WTC11 (cell line): ENCODE results near the gene ZNHIT2. TPM values are rescaled to one million over a fixed set of nuclear protein-coding genes. Genes with fewer than 3 reads are reported as not detected.
A peak's percentile ranks its signal among the peaks of the same experiment; 100 is the strongest.

Experiments used
- ATAC-seq: fragments of 200-7000 bp; cut with Tn5 transposase; 2 replicates; pipeline ENCODE4 v1.10.0; 2021; ENCODE audit warnings: mild to moderate bottlenecking, moderate library complexity
- CTCF ChIA-PET: fragments of 300-600 bp; sonication (Branson Sonifier 250); formaldehyde crosslinking; loops from one replicate; lab custom pipeline; 2021; ENCODE audit warnings: antibody characterized with exemption; lab: Charles Lee
- POLR2A ChIA-PET: fragments of 350-600 bp; sonication (Branson Sonifier 250); formaldehyde crosslinking; loops from one replicate; lab custom pipeline; 2021; ENCODE audit warnings: antibody characterized with exemption; lab: Charles Lee
- DNase-seq: peaks from one replicate; pipeline ENCODE4 v3.0.0; 2021; ENCODE audit warnings: low spot score
- H3K27ac Mint-ChIP-seq: 2 replicates; pipeline ENCODE4 v1.8.0; 2021; ENCODE audit warnings: mixed read lengths
- H3K27me3 Mint-ChIP-seq: 2 replicates; pipeline ENCODE4 v1.8.0; 2021; ENCODE audit warnings: low read depth, mild to moderate bottlenecking, moderate library complexity, mixed read lengths
- H3K36me3 Mint-ChIP-seq: 2 replicates; pipeline ENCODE4 v1.8.0; 2021; ENCODE audit warnings: mixed read lengths
- H3K4me1 Mint-ChIP-seq: 2 replicates; pipeline ENCODE4 v1.8.0; 2022; ENCODE audit warnings: mixed read lengths
- H3K4me3 Mint-ChIP-seq: 2 replicates; pipeline ENCODE4 v1.8.0; 2021; ENCODE audit warnings: mild to moderate bottlenecking, moderate library complexity, mixed read lengths
- H3K9me3 Mint-ChIP-seq: 2 replicates; pipeline ENCODE4 v1.8.0; 2021; ENCODE audit warnings: mixed read lengths
- AFF4 ChIP-seq: sonication (generic); formaldehyde crosslinking; IDR thresholded peaks from 2 replicates; pipeline ENCODE4 v1.8.1; 2023; ENCODE audit warnings: mild to moderate bottlenecking, missing genetic modification reagents, borderline replicate concordance
- AR ChIP-seq: fragments of 250-450 bp; sonication (Bioruptor Pico); IDR thresholded peaks from 2 replicates; pipeline ENCODE4 v1.9.0; 2021; ENCODE audit warnings: mild to moderate bottlenecking
- CDX4 ChIP-seq: fragments of 250-450 bp; sonication (Bioruptor Pico); IDR thresholded peaks from 2 replicates; pipeline ENCODE4 v1.9.0; 2021; ENCODE audit warnings: moderate library complexity, mild to moderate bottlenecking, inconsistent platforms, borderline replicate concordance
- CREM ChIP-seq: sonication (generic); formaldehyde crosslinking; IDR thresholded peaks from 2 replicates; pipeline ENCODE4 v1.8.1; 2022; ENCODE audit warnings: mild to moderate bottlenecking, missing genetic modification reagents, moderate library complexity
- E2F1 ChIP-seq: sonication (generic); formaldehyde crosslinking; IDR thresholded peaks from 2 replicates; pipeline ENCODE4 v1.8.0; 2022; ENCODE audit warnings: mild to moderate bottlenecking, missing genetic modification reagents
- E2F4 ChIP-seq: sonication (generic); formaldehyde crosslinking; IDR thresholded peaks from 2 replicates; pipeline ENCODE4 v1.8.1; 2022; ENCODE audit warnings: low read depth, mild to moderate bottlenecking, moderate library complexity, missing genetic modification reagents, borderline replicate concordance
- FOXJ3 ChIP-seq: sonication (generic); formaldehyde crosslinking; IDR thresholded peaks from 2 replicates; pipeline ENCODE4 v1.9.0; 2021; ENCODE audit warnings: missing genetic modification reagents, mild to moderate bottlenecking, borderline replicate concordance
- HMGXB4 ChIP-seq: sonication (generic); formaldehyde crosslinking; IDR thresholded peaks from 2 replicates; pipeline ENCODE4 v1.8.1; 2023; ENCODE audit warnings: mild to moderate bottlenecking, moderate library complexity, missing genetic modification reagents
- IRF1 ChIP-seq: sonication (generic); formaldehyde crosslinking; IDR thresholded peaks from 2 replicates; pipeline ENCODE4 v1.8.0; 2023; ENCODE audit warnings: missing genetic modification reagents
- MLX ChIP-seq: sonication (generic); formaldehyde crosslinking; IDR thresholded peaks from 2 replicates; pipeline ENCODE4 v1.8.1; 2023; ENCODE audit warnings: mild to moderate bottlenecking, missing genetic modification reagents, moderate library complexity
- NFYB ChIP-seq: sonication (generic); formaldehyde crosslinking; conservative IDR thresholded peaks from 2 replicates; pipeline ENCODE4 v1.8.0; 2022; ENCODE audit warnings: low read depth, missing genetic modification reagents
- PREB ChIP-seq: sonication (generic); formaldehyde crosslinking; IDR thresholded peaks from 2 replicates; pipeline ENCODE4 v1.8.1; 2022; ENCODE audit warnings: mild to moderate bottlenecking, missing genetic modification reagents, moderate library complexity, borderline replicate concordance
- PRRX2 ChIP-seq: fragments of 250-450 bp; sonication (Bioruptor Pico); IDR thresholded peaks from 2 replicates; pipeline ENCODE4 v1.8.0; 2021; ENCODE audit warnings: mild to moderate bottlenecking
- SMAD3 ChIP-seq: sonication (generic); formaldehyde crosslinking; IDR thresholded peaks from 2 replicates; pipeline ENCODE4 v1.8.0; 2022; ENCODE audit warnings: missing genetic modification reagents, mild to moderate bottlenecking, borderline replicate concordance
- USF1 ChIP-seq: sonication (generic); formaldehyde crosslinking; IDR thresholded peaks from 2 replicates; pipeline ENCODE4 v1.8.0; 2022; ENCODE audit warnings: mild to moderate bottlenecking, missing genetic modification reagents
- ZNF138 ChIP-seq: sonication (generic); formaldehyde crosslinking; conservative IDR thresholded peaks from 2 replicates; pipeline ENCODE4 v1.8.1; 2022; ENCODE audit warnings: mild to moderate bottlenecking, moderate library complexity, missing genetic modification reagents
- ZNF219 ChIP-seq: sonication (generic); formaldehyde crosslinking; IDR thresholded peaks from 2 replicates; pipeline ENCODE4 v1.8.0; 2023; ENCODE audit warnings: missing genetic modification reagents, mild to moderate bottlenecking, borderline replicate concordance
- ZNF317 ChIP-seq: sonication (generic); formaldehyde crosslinking; IDR thresholded peaks from 2 replicates; pipeline ENCODE4 v1.8.1; 2023; ENCODE audit warnings: low read depth, mild to moderate bottlenecking, moderate library complexity, missing genetic modification reagents, borderline replicate concordance
- ZNF396 ChIP-seq: fragments of 250-450 bp; sonication (Bioruptor Pico); IDR thresholded peaks from 2 replicates; pipeline ENCODE4 v1.8.0; 2021; ENCODE audit warnings: mild to moderate bottlenecking, moderate library complexity, borderline replicate concordance
- total RNA-seq: library from RNA; stranded (reverse); gene quantifications from 3 replicates; pipeline ENCODE4 v1.2.3, GENCODE V29; 2021

Gene ZNHIT2
- total RNA-seq, 1 experiment from 2014 or later, result 16.7 TPM

GRCh38 chr11:65083834-65084597, 33.5 kb downstream of the ZNHIT2 start, which contains the start of the genes CDCA5 and ZFPL1:
Gene CDCA5, minus strand, starts transcription at chr11:65084040. Its CDS starts 62 bp downstream, at chr11:65083978.
Gene ZFPL1, plus strand, starts transcription at chr11:65084222. Its CDS starts 477 bp downstream, at chr11:65084699.
- ChIA-PET CTCF (interaction anchor here (1.3 to 1.4 kb wide), 2 partner anchors 26 to 71 kb away, joined by 3 to 6 read pairs; no protein-coding TSS in a partner anchor), POLR2A (interaction anchor here (0.6 kb wide), 2 partner anchors 136 to 160 kb away, joined by 3 read pairs; no protein-coding TSS in a partner anchor)
- H3K27ac Mint-ChIP-seq, result peak within 1 kb of the TSS; percentile 99
- peaks cover 31% of the 10 kb centered on the region for H3K36me3 Mint-ChIP-seq
- DNase-seq (peak; percentile 96), ATAC-seq (peak; percentile 81)
- no peaks in the 10 kb centered on the region for H3K27me3 Mint-ChIP-seq
- no peaks in the 10 kb centered on the region for H3K9me3 Mint-ChIP-seq
- peaks cover 10% of the 10 kb centered on the region for H3K4me1 Mint-ChIP-seq
- H3K4me3 Mint-ChIP-seq, result peak within 1 kb of the TSS; percentile 94
- TF ChIP-seq MLX (CRISPR knock-in tag) (no peak), ZNF219 (CRISPR knock-in tag) (peak; percentile 56; the same call in 1 of the 2 replicates), PREB (no peak), ZNF317 (CRISPR knock-in tag) (no peak), AR (CRISPR knock-in tag) (no peak), NFYB (CRISPR knock-in tag) (no peak), AFF4 (no peak), E2F4 (CRISPR knock-in tag) (peak; percentile 100), HMGXB4 (peak; percentile 56; the same call in 1 of the 2 replicates), CDX4 (CRISPR knock-in tag) (no peak), ZNF138 (no peak), SMAD3 (no peak), E2F1 (CRISPR knock-in tag) (no peak), ZNF396 (no peak), IRF1 (CRISPR knock-in tag) (no peak), CREM (CRISPR knock-in tag) (peak; percentile 99), FOXJ3 (CRISPR knock-in tag) (no peak), PRRX2 (CRISPR knock-in tag) (no peak), USF1 (CRISPR knock-in tag) (peak; percentile 57)
